A172 (cell line): ENCODE measurements around the gene CRYGC. TPM values are rescaled to one million over a fixed set of nuclear protein-coding genes. Genes with fewer than 3 reads are reported as not detected.
"Not testable (repeated sequence)": the region's sequence is repeated elsewhere in the genome, so short reads cannot be mapped to it uniquely, and the experiment has no call there.

Experiments used
- DNase-seq: peaks from one replicate; pipeline ENCODE4 v3.0.0-alpha.2; 2015; ENCODE audit warnings: low spot score
- total RNA-seq: library from RNA; depleted of rRNA; stranded (reverse); fragments of >200 nt; shearing (Covaris generic); gene quantifications from 2 replicates; pipeline ENCODE4 v1.2.3, GENCODE V29; 2014; rRNA removed

CRYGC gene, protein sequence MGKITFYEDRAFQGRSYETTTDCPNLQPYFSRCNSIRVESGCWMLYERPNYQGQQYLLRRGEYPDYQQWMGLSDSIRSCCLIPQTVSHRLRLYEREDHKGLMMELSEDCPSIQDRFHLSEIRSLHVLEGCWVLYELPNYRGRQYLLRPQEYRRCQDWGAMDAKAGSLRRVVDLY
- not detected in 2 replicates for total RNA-seq

DNA sequence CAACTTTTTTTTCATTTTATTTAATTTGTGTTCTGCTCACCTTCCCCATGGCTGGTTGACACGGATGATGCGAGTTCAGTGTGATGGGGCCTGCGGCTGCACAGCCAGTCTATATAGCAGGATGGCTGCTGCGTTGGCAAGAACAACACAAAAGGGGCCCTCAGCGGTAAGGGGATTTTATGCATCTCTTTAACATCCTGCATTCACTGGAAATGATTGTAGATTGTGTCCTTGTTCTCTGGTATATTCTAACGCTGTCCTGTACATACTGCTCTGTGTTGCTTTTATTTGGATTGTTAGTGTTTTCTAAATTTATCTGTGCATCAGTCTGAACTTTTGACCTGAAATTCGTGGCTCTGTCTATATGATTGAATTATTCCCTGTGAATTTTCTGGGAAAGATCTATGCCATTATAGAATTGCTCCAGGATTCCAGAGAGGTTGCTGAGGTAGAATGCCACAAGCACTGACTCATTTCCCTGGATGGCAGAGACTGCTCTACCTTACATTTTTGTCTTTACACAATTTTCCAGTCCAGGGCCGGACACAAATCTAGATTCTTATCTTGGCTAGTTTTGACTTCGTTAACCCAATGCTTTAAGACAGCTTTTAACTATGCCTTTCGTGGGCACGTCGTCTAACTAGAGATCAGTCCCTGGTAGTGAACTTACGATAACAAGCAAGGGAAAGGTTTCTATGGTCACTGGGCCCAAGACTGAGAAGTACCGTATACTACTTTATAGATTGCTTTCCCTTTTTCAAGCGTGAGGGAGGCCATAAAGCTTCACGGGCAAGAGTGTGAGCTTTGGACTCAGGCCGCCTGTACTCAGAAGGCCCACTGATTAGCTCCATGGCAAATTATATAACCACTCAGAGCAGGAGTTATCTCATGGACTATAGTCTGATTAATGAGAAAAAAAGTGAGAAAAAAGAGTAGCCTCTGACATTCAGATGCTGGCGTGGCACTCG is at the start of gene CRYGC:
TSS of gene CRYGC (minus strand) at position 85 of the 968 bp plus-strand sequence. CDS start at position 49, 36 bp downstream.
- DNase-seq: peak; percentile 37

DNA sequence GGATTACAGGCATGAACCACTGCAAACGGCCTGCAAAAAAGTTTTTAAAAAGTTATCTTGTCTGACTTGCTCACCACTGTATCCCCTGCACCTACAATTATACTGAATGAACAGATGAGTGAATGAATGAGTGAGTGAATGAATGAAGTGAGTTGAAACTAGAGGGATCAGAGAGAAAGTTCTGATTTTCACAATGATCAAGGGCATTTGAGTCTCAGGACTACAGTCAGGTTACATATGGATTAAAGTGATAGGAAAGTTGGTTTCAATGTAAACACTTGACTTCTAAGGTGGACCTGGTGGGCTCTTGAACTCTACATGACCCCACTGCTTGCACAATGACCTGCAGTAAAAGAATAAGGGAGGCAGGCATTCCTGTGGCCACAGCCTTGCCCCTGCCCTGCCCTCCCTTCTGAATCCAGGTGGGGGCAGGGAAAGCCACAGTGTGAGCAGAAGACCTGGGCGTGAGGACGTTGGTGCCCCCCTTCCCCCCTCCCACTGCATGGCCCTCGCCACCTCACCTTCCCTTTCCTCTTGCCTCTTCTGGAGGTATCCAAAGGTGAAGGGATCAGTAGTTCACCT is 49.5 kb upstream of the CRYGC start:
- DNase-seq: no peak

DNA sequence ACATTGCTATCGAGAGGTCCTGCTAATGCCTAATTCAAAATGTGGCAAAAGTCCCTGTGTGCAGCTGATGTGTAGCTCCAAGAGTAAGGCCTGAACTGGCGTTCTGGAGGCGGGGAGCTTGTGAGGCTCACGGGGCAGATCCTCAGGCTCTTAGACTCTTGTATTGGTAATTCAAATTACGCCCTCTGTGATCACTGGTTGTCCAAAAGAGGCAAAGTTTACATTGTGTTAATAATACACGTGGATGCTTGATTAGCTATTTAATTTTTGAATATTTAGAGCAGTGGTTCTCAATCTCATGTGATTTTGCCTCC is 46.2 kb upstream of the CRYGC start:
- no peak for DNase-seq

DNA sequence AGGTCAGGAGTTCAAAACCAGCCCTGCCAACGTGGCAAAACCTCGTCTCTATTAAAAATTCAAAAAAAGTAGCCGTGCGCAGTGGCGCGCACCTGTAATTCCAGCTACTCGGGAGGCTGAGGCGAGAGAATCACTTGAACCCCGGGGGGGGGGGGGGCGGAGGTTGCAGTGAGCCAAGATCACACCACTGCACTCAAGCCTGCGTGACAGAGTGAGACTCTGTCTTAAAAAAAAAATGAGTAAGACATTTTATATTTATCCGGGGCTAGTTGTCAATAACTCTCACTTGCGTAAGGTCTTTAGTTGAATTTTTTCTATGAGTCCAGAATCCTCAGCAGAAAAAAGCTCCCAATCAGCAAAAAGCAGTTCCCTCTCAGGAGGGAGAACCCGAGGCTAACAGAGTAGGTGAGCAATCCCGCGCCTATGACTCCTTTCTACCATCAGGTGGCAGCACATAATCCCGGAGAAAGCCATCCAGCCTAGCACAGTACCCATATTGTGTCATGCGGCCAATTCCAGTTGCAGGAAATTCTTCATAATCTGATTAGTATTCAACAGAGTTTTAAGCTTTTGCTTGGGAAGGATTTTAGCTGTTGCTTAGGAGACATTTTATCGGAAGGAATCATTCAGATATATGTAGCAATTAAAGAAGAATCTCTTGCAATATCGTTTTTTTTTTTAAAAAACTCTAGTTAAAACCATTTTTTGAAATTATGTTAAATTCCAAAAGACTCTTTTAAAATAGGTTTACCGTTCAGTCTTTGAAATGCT is 45.6 kb upstream of the CRYGC start:
- peak; percentile 84 for DNase-seq

DNA sequence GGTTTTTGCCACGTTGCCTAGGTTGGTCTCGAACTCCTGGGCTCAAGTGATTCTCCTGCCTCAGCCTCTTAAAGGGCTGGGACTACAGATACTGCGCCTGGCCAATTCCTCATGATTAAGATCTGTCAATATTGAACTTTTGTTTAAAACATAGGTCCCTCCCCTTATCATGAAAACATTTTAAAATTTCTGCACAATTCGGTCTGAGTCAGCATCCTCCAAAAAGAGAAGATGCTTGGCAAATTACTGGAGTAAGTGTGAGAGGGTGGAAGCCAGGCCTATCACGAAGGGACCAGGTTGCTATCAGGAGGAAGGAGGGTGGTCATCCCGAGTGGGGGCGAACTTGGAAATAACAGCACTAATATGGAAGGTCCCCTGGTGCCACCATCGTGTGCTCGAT is 44.5 kb upstream of the CRYGC start:
- DNase-seq: no peak

DNA sequence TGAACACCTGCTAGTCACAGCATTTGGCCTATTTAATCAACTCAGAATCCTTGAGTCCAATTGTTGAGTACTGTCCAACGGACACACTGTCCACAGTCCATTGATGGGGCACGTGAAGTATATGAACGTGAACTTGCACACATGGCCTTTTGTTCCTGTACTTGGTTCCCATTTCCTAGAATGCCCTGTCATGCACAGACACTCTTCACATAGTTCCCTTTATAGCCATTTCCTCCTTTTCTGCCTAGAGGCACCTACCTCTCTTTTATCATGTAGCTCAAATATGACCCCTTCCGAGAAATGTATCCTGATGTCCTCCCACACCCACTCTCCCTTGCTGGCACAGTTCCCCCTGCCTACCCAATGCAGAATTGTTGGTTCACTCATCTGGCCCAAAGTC is 42.5 kb upstream of the CRYGC start:
- DNase-seq: no peak

DNA sequence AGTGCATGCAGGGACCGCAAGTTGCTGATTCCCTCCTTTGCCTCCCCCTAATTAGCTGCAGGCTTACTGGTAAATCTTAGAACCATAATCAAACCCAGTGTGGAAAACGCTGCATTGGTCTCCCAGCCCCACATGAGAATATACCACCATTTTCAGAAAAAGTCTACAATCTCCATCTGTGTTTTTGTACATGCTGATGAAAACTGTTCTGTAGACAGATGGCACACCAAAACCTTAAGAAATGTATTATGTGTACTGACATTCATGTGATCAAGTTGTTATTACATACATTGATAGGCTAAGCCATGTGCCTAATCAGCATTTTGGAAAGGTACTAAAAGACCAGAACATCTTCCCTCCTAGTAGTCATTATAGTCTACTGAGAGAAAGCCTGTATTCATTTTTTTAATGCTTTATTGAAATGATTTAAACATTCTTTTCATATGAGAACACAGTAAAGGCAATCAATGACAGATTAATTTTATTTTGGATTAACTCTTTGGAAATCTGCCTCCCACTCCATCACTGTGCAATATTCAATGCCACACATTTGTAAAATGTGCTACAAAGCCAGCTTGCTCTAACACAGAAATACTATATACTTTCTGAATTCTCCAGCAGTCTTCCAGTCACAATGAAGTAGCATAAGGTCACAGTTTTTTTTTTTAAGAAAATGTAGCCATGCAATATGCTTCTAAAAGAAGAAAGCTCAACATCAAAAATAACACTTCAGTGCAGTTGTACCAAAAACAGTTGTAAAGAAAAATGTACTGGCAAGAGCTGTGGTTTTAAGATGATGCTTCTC is 35.5 kb upstream of the CRYGC start:
- no peak for DNase-seq

DNA sequence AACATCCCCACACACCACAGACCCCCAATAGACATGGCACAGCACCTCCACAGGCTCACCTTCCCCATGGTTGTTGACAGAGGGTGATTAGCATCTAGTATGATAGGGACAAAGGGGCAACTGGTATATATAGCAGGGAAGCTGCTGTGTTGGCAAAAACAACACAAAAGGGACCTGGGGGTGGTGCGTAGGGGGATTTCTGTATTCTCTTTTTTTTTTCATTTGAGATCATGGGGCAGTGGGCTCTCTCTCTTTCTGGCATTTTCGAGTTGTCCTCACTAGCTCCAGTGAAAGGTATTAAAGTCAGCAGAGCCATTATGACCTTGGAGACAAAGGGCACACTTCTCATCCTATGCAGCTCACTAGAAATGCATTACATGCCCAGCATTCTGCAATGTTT is 33.9 kb upstream of the CRYGC start, which contains the start of gene CRYGA:
TSS of gene CRYGA (minus strand) at position 101 of the 400 bp plus-strand sequence. CDS start at position 68, 33 bp downstream.
- DNase-seq: no peak

DNA sequence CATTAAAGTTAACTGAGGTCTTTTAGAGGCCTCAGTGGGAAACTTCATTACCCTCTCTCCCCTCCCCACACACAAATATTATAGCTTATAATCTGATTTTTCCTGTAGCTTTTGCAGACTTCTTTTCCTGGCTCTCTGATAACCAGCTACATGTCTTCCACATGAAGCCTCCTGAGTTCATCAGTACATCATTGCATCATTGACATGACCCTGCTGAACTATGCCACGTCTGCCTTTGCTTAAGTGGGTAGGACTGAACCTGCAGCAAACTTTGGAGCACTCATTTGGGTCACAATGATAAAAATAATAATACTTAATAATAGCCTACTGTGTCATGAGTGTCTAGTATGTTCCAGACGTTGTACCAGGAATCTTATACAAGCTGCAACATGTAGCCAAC is 26.8 kb upstream of the CRYGC start:
- DNase-seq: no peak

DNA sequence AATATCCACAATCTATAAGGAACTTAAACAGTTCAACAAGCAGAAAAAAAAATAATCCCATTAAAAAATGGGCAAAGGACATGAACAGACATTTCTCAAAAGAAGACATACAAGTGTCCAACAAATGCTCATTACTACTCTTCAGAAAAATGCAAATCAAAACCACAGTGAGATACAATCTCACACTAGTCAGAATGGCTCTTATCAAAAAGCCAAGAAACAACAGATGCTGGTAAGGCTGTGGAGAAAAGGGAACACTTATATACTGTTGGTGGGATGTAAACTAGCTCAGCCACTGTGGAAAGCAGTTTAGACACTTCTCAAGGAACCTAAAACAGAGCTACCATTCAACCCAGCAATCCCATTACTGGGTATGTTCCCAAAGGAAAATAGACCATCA is 23.5 kb upstream of the CRYGC start:
- no peak for DNase-seq

DNA sequence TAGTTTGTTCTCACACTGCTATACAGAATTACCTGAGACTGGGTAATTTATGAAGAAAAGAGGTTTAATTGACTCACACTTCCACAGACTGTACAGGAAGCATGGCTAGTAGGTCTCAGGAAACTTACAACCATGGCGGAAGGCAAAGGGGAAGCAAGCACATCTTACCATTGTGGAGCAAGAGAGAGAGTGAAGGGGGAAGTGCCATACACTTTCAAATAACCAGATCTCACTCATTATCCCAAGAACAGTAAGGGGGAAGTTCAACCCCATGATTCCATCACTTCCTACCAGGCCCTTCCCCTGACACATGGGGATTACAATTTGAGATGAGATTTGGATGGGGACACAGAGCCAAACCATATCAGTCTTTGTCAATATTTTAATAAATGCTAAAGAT is 21.3 kb upstream of the CRYGC start:
- no peak for DNase-seq

DNA sequence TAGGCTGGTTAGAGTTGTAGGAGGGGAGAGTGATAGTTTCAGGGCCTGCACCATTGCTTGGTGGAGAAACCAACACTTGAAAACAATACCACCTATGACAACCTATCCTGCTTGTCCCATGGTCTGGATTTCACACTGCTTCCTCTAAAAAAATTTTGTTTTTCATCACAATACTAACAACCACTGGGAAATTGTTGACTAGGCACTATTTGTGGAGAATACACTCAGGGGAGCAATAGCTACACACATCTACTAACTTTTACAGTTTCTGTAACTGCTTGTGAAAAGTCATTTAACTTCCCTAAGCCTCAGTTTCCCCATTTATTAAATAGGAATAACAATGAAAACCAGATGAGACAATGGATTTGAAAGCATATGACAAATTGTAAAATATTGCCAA is 20.5 kb upstream of the CRYGC start:
- DNase-seq: no peak

DNA sequence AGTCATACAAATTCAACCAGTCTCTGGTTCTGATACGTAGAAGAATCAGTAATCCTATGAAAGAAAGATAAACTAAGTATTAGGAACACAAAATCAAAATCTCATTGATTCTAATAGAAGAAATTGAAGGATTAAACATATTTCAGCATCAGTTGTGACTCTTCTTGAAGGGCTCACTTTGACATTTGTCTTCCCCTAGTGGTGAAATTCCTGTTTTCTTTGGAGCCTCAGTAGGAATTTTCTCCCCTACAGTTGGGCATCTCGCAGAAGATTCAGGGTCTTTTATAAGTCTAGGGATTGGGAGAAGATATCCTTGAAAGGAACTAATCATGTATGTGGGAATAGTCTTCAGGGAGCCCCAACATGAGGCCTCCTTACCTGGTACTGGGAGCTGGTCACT is 19.2 kb upstream of the CRYGC start:
- no peak for DNase-seq

DNA sequence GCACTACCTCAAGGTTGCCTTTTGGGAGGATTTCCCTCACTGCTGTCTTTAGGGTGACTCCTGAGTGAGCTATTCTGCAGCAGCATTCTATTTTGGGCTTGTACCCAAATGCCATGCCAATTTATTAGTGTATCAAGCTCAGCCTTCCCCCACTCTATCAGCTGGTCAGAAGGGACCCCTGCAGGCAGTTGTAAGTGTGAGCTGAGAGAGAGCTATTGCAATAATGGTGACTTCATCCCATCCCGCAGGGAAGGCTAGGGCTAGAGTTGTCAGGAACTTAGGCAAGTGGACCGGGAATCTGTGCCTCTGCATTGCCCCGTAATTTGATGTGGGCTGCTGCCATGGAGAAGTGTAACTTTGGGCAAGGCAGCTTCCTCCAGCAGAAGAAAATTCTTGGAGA is 18.1 kb upstream of the CRYGC start:
- DNase-seq: no peak

DNA sequence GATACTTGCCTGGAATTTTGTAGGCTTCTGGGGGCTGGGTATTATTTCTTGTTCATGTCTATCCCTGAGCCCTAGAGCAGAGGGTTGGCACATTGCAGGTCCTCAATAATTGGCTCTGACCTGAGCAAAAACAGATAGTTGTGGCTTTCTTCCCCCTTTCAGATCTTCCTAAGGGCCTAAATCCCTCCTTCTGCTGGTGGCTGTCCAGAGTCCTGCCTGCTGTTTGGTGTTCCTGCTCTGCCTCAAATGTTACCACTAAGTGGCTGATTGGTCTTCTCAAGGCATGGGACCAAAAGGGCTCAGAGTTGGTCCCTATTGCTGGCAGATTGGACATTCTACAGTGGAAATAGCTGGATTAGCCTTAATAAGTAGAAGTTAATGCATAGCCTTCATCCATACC is 17.4 kb upstream of the CRYGC start:
- no peak for DNase-seq

DNA sequence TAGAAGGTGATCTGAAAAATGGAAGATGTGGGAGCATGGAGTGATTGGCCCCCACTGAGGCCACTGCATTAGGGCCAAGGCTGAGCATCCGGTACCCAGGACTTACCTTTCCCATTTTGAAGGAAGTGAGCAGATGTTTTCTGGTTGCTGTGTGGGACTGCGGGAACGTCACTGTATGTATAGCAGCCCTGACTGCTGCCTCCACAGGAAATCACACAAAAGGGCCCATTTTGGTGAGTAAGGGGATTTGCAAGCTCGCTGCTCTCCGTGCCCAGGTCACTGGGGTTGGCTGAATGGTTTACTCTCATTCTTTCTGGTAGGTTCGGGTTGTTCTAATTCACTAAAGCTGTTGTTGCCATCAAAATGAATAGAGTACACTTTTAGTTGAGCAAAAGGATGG is 16.4 kb upstream of the CRYGC start, which contains the start of gene CRYGB:
TSS of gene CRYGB (minus strand) at position 153 of the 400 bp plus-strand sequence. CDS start at position 115, 38 bp downstream.
- no peak for DNase-seq

DNA sequence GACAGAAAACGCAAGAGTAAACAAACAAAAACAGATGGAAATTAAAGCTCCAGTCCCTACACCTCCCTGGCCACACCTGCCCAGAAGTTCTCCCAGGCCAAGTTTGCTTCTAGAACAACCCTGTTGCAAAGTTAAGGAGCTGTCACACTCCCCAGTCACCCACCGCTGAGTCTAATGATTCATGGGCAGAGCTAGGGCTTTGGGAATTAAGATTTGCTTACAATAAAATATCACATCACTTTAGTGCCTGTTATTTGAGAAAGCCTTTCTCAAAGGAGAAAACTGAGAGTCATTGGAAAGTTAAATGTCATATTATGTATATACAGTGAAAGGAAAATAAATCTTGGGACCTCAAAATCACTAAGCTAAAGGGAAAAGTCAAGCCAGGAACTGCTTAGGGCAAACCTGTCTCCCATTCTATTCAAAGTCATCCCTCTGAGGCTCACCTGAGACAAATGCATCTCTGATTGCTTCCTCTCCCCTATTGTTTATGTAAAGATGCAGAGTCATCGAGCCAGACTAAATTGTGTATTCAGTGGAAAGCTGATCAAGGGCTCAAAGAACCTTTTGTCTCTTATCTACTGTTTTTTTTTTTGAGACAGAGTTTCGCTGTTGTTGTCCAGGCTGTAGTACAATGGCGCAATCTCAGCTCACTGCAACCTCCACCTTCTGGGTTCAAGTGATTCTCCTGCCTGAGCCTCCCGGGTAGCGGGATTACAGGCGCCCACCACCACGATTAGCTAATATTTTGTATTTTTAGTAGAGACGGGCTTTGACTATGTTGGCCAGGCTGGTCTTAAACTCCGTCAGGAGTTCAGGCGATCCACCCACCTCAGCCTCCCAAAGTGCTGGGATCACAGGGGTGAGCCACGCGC is 13.5 kb upstream of the CRYGC start:
- DNase-seq: no peak

DNA sequence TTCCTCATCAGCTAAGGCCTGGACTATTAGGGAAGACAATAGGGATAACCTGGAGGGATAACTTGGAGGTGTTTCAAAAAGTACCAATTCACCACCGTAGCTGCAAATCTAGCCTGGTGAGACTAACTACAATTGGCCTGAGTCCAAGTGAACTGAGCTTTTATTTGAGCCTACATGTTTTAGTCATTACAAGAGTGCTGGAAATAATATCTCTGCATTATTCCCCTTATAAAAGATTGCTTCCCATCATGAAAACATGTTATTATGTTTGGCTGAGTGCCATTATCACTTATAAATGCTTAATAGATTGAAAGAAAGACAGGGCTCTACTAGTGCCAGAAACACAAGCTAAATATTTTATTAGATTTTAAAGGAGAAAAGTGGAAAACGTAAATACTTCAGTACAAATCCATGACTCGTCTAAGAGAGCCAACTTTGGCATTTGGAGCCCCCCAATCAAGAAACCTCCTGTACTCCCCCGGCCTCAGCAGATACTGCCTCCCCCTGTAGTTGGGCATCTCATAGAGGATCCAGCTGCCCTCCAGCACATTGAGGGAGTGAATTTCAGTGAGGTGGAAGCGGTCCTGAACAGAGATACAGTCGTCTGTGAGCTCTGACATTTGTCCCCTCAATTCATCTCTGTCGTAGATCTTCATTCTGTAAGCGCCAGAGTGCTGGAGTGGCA is 12.8 kb upstream of the CRYGC start:
- no peak for DNase-seq

DNA sequence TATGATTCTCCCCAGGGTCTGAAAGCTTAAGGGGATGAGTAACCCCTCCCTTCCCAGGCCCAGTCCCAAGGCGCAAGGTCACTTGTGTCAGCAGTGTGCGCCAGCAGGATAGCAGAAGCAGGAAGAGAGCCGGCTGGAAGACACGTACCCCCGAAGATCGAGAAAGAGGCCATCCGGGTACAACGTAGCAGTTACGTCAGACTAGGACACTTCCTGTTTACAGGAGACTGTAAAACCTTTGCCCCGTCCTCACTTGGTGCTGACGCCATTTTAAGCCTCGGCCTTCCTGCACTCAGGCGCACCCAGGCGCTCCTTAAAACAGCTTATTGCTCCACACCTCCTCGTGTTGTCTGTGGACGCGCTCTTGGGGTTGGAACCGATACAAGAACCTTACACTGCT is 9.8 kb upstream of the CRYGC start:
- no peak for DNase-seq

DNA sequence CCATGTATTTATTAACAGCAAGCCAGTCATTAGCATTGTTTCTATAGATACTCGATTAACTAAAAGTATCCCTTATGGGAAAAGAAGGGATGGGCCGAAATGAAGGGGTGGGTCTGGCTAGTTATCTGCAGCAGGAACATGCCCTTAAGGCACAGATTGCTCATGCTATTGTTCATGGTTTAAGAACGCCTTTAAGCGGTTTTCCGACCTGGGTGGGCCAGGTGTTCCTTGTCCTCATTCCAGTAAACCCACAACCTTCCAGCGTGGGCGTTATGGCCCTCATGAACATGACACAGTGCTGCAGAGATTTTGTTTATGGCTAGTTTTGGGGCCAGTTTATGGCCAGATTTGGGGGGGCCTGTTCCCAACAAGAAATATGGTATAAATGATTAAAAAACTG is 8.7 kb upstream of the CRYGC start:
- not testable (repeated sequence) for DNase-seq
